Ishikawa (cell line): Measurements from ENCODE around the gene RFXANK.

Experiments used
- CEBPB ChIP-seq: IDR thresholded peaks from 2 replicates; pipeline ENCODE4 v1.6.1; 2012
- CREB1 ChIP-seq: IDR thresholded peaks from 2 replicates; pipeline ENCODE4 v1.6.1; 2012; ENCODE audit warnings: low read depth
- EGR1 ChIP-seq: IDR thresholded peaks from 2 replicates; pipeline ENCODE4 v1.6.1; 2012
- EP300 ChIP-seq: IDR thresholded peaks from 2 replicates; pipeline ENCODE4 v1.6.1; 2012; ENCODE audit warnings: borderline replicate concordance
- FOXM1 ChIP-seq: IDR thresholded peaks from 2 replicates; pipeline ENCODE4 v1.6.1; 2012; ENCODE audit warnings: low read depth, borderline replicate concordance
- NFIC ChIP-seq: IDR thresholded peaks from 2 replicates; pipeline ENCODE4 v1.6.1; 2012
- RAD21 ChIP-seq: IDR thresholded peaks from 2 replicates; pipeline ENCODE4 v1.6.1; 2012; ENCODE audit warnings: low read depth
- TAF1 ChIP-seq: IDR thresholded peaks from 2 replicates; pipeline ENCODE4 v1.6.1; 2012; ENCODE audit warnings: low read depth, mild to moderate bottlenecking
- TCF12 ChIP-seq: IDR thresholded peaks from 2 replicates; pipeline ENCODE4 v1.6.1; 2012; ENCODE audit warnings: low read depth
- TEAD4 ChIP-seq: IDR thresholded peaks from 2 replicates; pipeline ENCODE4 v1.6.1; 2012
- YY1 ChIP-seq: IDR thresholded peaks from 2 replicates; pipeline ENCODE4 v1.6.1; 2012; ENCODE audit warnings: low read depth
- ZBTB7A ChIP-seq: IDR thresholded peaks from 2 replicates; pipeline ENCODE4 v1.6.1; 2012; ENCODE audit warnings: low read depth
- TF ChIP-seq, protein P1 (sequence below): IDR thresholded peaks from 2 replicates; pipeline ENCODE4 v1.6.1; 2012
- TF ChIP-seq, protein P2 (sequence below): IDR thresholded peaks from 2 replicates; pipeline ENCODE4 v1.6.1; 2012
- TF ChIP-seq, protein P3 (sequence below): IDR thresholded peaks from 2 replicates; pipeline ENCODE4 v1.6.1; 2012; ENCODE audit warnings: low read depth, mild to moderate bottlenecking

The RFXANK gene

DNA sequence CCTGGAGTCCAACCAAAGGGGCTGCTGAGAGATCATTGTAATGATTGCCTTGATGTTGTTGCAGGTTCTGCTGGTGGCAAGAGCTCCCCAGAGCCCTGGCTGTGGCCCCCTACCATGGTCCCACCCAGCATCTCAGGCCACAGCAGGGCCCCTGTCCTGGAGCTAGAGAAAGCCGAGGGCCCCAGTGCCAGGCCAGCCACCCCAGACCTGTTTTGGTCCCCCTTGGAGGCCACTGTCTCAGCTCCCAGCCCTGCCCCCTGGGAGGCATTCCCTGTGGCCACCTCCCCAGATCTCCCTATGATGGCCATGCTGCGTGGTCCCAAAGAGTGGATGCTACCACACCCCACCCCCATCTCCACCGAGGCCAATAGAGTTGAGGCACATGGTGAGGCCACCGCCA, 35.2 kb downstream of the RFXANK start:
- TF ChIP-seq NFIC, result no peak
- no peak for TF ChIP-seq EP300
- no peak for TF ChIP-seq RAD21
- TF ChIP-seq FOXM1, result no peak
- TF ChIP-seq, protein P1, sequence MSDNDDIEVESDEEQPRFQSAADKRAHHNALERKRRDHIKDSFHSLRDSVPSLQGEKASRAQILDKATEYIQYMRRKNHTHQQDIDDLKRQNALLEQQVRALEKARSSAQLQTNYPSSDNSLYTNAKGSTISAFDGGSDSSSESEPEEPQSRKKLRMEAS, result no peak
- TF ChIP-seq YY1, result no peak

DNA sequence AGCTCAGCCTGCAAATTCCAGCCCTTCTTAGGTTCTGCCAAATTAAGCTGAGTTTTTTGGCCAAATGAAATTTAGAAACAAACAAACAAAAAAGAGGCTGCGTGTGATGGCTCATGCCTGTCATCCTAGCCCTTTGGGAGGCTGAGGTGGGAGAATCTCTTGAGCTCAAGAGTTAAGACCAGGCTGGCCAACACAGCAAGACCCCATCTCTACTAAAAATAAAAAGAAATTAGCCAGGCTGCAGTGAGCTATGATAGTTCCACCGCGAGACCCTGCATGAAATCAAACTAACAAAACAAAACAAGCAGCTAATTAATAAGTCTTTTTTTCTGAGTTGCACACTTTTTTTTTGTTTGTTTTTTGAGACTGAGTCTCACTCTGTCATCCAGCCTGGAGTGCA, 37.6 kb downstream of the RFXANK start:
- TF ChIP-seq CREB1 (no peak), TAF1 (no peak), ZBTB7A (no peak), RAD21 (no peak), YY1 (no peak)

DNA sequence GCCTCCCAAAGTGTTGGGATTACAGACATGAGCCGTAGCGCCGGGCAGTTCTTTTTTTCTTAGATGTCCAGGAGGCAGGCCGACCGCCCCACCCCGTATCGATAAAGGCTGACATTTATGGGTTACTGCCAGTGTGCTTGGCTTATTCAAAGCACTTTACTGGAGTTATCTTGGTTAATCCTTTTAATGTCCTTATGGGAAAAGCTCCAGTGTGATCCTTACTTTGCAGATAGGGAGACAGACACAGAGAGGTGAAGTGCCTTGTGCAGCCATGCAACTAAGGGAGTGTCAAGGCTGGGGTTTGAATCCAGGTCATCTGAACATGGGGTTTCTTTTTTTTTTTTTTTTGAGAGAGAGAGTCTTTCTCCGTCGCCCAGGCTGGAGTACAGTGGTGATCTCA, 38.9 kb downstream of the RFXANK start:
- TF ChIP-seq, protein P1, result no peak
- TF ChIP-seq YY1, result no peak

DNA sequence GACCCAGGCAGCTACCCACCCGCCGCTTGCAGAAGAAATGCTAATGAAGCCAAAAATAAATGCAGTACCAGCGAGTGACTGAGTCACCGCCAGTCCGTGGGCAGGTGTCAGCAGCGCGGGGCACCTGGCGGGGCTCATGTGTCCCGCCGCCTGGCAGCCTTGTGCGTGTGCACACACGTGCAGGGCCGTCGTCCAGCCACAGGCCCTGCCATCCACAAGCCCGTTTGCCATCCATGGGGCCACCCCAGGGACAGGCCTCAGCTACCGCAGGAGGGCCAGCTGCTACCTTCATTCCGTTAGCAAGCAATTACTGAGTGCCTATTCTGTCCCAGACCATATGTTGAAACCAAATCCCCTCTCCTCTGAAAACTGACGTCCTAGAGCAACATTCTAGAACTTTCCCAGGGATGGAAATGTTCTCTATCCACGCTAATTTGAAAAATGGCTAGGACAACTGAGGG, 40.2 kb downstream of the RFXANK start:
- TF ChIP-seq TEAD4, result no peak
- TF ChIP-seq EGR1, result no peak
- TF ChIP-seq FOXM1, result no peak
- no peak for TF ChIP-seq RAD21

DNA sequence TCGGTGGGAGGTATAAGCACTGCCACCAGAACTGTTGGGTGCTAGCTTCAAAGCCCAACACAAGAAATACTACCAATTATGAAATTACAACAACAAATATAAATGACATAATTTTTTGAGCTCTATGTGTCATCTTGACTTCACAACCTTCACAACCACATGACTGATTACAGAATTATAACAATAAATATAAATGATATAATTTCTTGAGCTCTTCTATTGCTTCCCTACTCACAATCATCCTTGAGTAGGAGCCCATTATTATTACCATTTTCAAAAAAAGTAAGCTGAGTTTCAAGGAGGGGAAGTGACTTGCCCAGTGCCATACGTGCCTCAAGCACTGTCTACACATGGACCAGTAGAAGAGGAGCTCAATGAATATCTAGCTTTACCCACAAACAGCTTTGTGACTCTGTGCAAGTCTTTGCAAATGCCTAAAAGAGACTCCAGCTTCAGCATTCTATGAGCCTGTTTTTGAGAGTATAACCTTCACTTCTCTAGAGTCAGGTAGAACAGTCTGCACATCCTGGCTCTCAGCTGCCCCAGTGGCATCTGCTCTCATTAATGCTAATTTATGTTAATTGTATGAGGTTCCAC, 42.3 kb downstream of the RFXANK start:
- no peak for TF ChIP-seq RAD21
- no peak for TF ChIP-seq YY1
- TF ChIP-seq ZBTB7A, result no peak
- TF ChIP-seq CREB1, result no peak
- TF ChIP-seq, protein P1, result no peak
- no peak for TF ChIP-seq TCF12
- no peak for TF ChIP-seq FOXM1
- no peak for TF ChIP-seq TAF1
- no peak for TF ChIP-seq EGR1
- no peak for TF ChIP-seq TEAD4

DNA sequence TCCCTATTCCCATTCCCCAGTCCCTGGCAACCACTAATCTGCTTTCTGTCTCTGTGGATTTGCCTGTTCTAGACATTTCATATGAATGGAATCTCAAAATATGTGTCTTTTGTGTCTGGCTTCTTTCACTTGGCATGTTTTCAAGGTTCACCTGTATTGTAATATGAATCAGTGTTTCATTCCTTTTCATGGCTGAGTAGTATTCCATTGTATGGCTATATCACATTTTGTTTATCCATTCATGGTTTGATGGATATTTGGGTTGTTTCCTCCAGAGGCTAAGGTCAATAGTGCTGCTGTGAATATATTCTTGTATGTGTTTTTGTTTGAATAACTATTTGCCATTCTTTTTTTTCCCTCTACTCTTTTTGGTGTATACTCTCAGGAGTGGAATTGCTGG, 44.1 kb downstream of the RFXANK start:
- no peak for TF ChIP-seq EGR1
- TF ChIP-seq, protein P1, result no peak
- TF ChIP-seq CREB1, result no peak
- TF ChIP-seq RAD21, result no peak
- TF ChIP-seq, protein P2, sequence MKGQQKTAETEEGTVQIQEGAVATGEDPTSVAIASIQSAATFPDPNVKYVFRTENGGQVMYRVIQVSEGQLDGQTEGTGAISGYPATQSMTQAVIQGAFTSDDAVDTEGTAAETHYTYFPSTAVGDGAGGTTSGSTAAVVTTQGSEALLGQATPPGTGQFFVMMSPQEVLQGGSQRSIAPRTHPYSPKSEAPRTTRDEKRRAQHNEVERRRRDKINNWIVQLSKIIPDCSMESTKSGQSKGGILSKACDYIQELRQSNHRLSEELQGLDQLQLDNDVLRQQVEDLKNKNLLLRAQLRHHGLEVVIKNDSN, result no peak
- TF ChIP-seq, protein P3, sequence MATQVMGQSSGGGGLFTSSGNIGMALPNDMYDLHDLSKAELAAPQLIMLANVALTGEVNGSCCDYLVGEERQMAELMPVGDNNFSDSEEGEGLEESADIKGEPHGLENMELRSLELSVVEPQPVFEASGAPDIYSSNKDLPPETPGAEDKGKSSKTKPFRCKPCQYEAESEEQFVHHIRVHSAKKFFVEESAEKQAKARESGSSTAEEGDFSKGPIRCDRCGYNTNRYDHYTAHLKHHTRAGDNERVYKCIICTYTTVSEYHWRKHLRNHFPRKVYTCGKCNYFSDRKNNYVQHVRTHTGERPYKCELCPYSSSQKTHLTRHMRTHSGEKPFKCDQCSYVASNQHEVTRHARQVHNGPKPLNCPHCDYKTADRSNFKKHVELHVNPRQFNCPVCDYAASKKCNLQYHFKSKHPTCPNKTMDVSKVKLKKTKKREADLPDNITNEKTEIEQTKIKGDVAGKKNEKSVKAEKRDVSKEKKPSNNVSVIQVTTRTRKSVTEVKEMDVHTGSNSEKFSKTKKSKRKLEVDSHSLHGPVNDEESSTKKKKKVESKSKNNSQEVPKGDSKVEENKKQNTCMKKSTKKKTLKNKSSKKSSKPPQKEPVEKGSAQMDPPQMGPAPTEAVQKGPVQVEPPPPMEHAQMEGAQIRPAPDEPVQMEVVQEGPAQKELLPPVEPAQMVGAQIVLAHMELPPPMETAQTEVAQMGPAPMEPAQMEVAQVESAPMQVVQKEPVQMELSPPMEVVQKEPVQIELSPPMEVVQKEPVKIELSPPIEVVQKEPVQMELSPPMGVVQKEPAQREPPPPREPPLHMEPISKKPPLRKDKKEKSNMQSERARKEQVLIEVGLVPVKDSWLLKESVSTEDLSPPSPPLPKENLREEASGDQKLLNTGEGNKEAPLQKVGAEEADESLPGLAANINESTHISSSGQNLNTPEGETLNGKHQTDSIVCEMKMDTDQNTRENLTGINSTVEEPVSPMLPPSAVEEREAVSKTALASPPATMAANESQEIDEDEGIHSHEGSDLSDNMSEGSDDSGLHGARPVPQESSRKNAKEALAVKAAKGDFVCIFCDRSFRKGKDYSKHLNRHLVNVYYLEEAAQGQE, result no peak
- TF ChIP-seq YY1, result no peak
- no peak for TF ChIP-seq TCF12
- TF ChIP-seq CEBPB, result no peak
- TF ChIP-seq ZBTB7A, result no peak

DNA sequence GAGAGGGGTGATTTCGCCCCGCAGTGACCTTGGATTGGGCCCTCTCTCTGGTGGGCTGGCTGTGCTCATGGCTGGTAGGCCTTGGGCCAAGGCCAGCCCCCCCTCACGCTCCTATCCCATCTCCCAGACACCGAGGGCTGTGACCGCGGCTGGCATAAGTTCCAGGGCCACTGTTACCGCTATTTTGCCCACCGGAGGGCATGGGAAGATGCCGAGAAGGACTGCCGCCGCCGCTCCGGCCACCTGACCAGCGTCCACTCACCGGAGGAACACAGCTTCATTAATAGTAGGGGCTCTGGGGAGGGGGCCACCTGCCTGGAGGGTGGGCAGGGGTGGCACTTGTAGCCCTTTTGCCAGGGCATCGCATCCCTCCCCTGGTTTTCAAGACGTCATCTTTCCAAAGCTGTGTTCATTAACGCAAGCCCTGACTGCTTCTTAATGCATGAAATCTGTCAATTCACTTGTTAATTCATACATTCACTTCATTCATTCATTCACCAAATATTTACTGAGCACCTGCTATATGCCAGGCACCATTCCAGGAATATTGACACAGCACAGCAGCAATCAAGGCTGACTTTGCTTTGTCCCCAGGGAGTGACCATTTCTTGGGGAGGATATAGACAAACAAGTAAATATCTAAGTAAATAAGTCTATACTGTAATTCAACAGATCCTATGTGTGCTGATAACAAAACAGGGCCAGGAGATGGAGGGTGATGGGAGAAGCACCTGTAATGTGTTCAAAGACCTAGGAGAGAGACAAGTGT, 46.3 kb downstream of the RFXANK start:
- TF ChIP-seq NFIC, result no peak
- TF ChIP-seq ZBTB7A, result no peak
- TF ChIP-seq CEBPB, result no peak
- TF ChIP-seq, protein P3, result no peak
- TF ChIP-seq EP300, result no peak
- no peak for TF ChIP-seq TCF12
- TF ChIP-seq CREB1, result no peak
- TF ChIP-seq, protein P2, result no peak
- no peak for TF ChIP-seq YY1
- TF ChIP-seq EGR1, result no peak
- TF ChIP-seq FOXM1, result no peak
- no peak for TF ChIP-seq TEAD4
- TF ChIP-seq TAF1, result no peak
- TF ChIP-seq RAD21, result no peak
